H1 (cell line): ENCODE data around the gene C2orf81. TPM values are rescaled to one million over a fixed set of nuclear protein-coding genes. Genes with fewer than 3 reads are reported as not detected.

Source experiments
- CTCF ChIA-PET: fragments of 300-600 bp; sonication (Branson Sonifier 250); formaldehyde crosslinking; loops from one replicate; lab custom pipeline; 2021; ENCODE audit not compliant: partially characterized antibody; lab: Charles Lee
- POLR2A ChIA-PET: fragments of 300-600 bp; sonication (Branson Sonifier 250); formaldehyde crosslinking; loops from one replicate; lab custom pipeline; 2021; ENCODE audit warnings: inconsistent platforms; ENCODE audit not compliant: partially characterized antibody; lab: Charles Lee
- DNase-seq, 2 experiments: peaks; one replicate each; pipeline versions ENCODE4 v3.0.0 to v3.0.0-alpha.2; 2010 to 2022; ENCODE audit warnings: low spot score in 2 of 2, low read depth in 1 of 2, mixed read lengths in 1 of 2
- FAIRE-seq: peaks from 2 replicates; lab custom pipeline; 2011; peaks lifted over from hg19 to GRCh38; lab: Jason Lieb, UNC
- H2AFZ ChIP-seq: 2 replicates; pipeline ENCODE4 v1.8.1; 2012; ENCODE audit warnings: low read length, inconsistent platforms
- H2AK5ac ChIP-seq: 2 replicates; pipeline ENCODE4 v1.6.1; 2013; ENCODE audit warnings: low read depth, low read length
- H2BK120ac ChIP-seq: replicated peaks from 2 replicates; pipeline ENCODE3; 2013; ENCODE audit warnings: low read depth, low read length, inconsistent platforms
- H2BK12ac ChIP-seq: 2 replicates; pipeline ENCODE4 v1.6.1; 2013; ENCODE audit warnings: low read depth, low read length
- H2BK15ac ChIP-seq: 2 replicates; pipeline ENCODE4 v1.6.1; 2013; ENCODE audit warnings: low read length
- H2BK20ac ChIP-seq: 2 replicates; pipeline ENCODE4 v1.6.1; 2013; ENCODE audit warnings: low read length
- H2BK5ac ChIP-seq: 2 replicates; pipeline ENCODE4 v1.6.1; 2013; ENCODE audit warnings: low read depth, low read length
- H3K14ac ChIP-seq: 2 replicates; pipeline ENCODE4 v1.6.1; 2013; ENCODE audit warnings: inconsistent platforms; ENCODE audit not compliant: insufficient read length
- H3K18ac ChIP-seq: 2 replicates; pipeline ENCODE4 v1.6.1; 2013; ENCODE audit warnings: low read length; ENCODE audit errors: extremely low read depth
- H3K23ac ChIP-seq: 2 replicates; pipeline ENCODE4 v1.6.1; 2013; ENCODE audit warnings: inconsistent platforms; ENCODE audit not compliant: insufficient read length
- H3K23me2 ChIP-seq: 2 replicates; pipeline ENCODE4 v1.6.1; 2013; ENCODE audit warnings: low read depth, low read length
- H3K27ac ChIP-seq: 2 replicates; pipeline ENCODE4 v1.6.1; 2011; ENCODE audit warnings: low read depth, low read length, inconsistent platforms
- H3K27me3 ChIP-seq, 4 experiments: replicated peaks in 1 of 4; 1 replicate in 1 of 4; 2 replicates in 3 of 4; pipeline versions ENCODE4 v1.6.1 to v1.8.1; 2011 to 2013; ENCODE audit warnings: low read length in 3 of 4, mild to moderate bottlenecking in 3 of 4, inconsistent platforms in 2 of 4, mixed read lengths in 2 of 4, moderate library complexity in 1 of 4; ENCODE audit not compliant: control insufficient read depth in 3 of 4, insufficient read depth in 3 of 4; ENCODE audit errors: extremely low read depth in 1 of 4
- H3K36me3 ChIP-seq, 4 experiments: 2 replicates each; pipeline versions ENCODE4 v1.6.1 to v1.8.1; 2011 to 2013; ENCODE audit warnings: mild to moderate bottlenecking in 4 of 4, low read length in 3 of 4, moderate library complexity in 2 of 4, control low read depth in 1 of 4, inconsistent platforms in 1 of 4; ENCODE audit not compliant: insufficient read depth in 4 of 4, control insufficient read depth in 2 of 4
- H3K4ac ChIP-seq: replicated peaks from 2 replicates; pipeline ENCODE3; 2013; ENCODE audit warnings: low read length, low read depth, mixed read lengths, inconsistent platforms; ENCODE audit not compliant: insufficient read length
- H3K4me1 ChIP-seq, 4 experiments: replicated peaks in 1 of 4; 1 replicate in 1 of 4; 2 replicates in 3 of 4; pipeline versions ENCODE4 v1.6.1 to v1.8.1; 2011 to 2013; ENCODE audit warnings: low read length in 3 of 4, inconsistent platforms in 2 of 4, mixed read lengths in 1 of 4; ENCODE audit not compliant: insufficient read depth in 4 of 4, control insufficient read depth in 3 of 4
- H3K4me2 ChIP-seq, 2 experiments: 2 replicates each; pipeline versions ENCODE4 v1.6.1 to v1.8.1; 2011 to 2013; ENCODE audit warnings: low read depth in 2 of 2, low read length in 2 of 2, control low read depth in 1 of 2, inconsistent platforms in 1 of 2, mild to moderate bottlenecking in 1 of 2; ENCODE audit not compliant: insufficient read depth in 1 of 2
- H3K4me3 ChIP-seq, 4 experiments: fragments of 200-600, 300-600 bp in 1 of 4; sonication (generic), shearing (Covaris generic), sonication (Bioruptor Twin) in 1 of 4; 2 replicates each; pipeline versions ENCODE4 v1.5.1 to v1.8.1; 2011 to 2016; ENCODE audit warnings: low read length in 4 of 4, low read depth in 3 of 4, control low read depth in 2 of 4, inconsistent platforms in 2 of 4, mild to moderate bottlenecking in 2 of 4, mixed read lengths in 1 of 4, moderate library complexity in 1 of 4; ENCODE audit not compliant: insufficient read depth in 2 of 4; ENCODE audit errors: extremely low read depth in 1 of 4
- H3K56ac ChIP-seq: replicated peaks from 2 replicates; pipeline ENCODE3; 2013; ENCODE audit warnings: low read depth, mild to moderate bottlenecking, mixed read lengths, low read length, inconsistent platforms; ENCODE audit not compliant: insufficient read length
- H3K79me1 ChIP-seq: 2 replicates; pipeline ENCODE4 v1.6.1; 2013; ENCODE audit warnings: low read depth, low read length, control low read depth
- H3K79me2 ChIP-seq, 2 experiments: 2 replicates each; pipeline versions ENCODE4 v1.6.1 to v1.8.1; 2012 to 2013; ENCODE audit warnings: low read length in 2 of 2, mild to moderate bottlenecking in 2 of 2, inconsistent platforms in 1 of 2; ENCODE audit not compliant: insufficient read depth in 2 of 2, control insufficient read depth in 1 of 2
- H3K9ac ChIP-seq, 4 experiments: replicated peaks in 1 of 4; 1 replicate in 1 of 4; 2 replicates in 3 of 4; pipeline versions ENCODE4 v1.6.1 to v1.8.1; 2011 to 2013; ENCODE audit warnings: low read depth in 3 of 4, low read length in 3 of 4, control low read depth in 2 of 4, mild to moderate bottlenecking in 2 of 4, moderate library complexity in 2 of 4, inconsistent platforms in 1 of 4; ENCODE audit errors: extremely low read depth in 1 of 4
- H3K9me3 ChIP-seq, 2 experiments: 2 replicates each; pipeline versions ENCODE4 v1.6.1 to v1.8.1; 2012 to 2013; ENCODE audit warnings: mild to moderate bottlenecking in 2 of 2, moderate library complexity in 2 of 2, control low read depth in 1 of 2, inconsistent platforms in 1 of 2, low read depth in 1 of 2, low read length in 1 of 2, mixed read lengths in 1 of 2; ENCODE audit not compliant: insufficient read depth in 2 of 2
- H4K20me1 ChIP-seq, 2 experiments: replicated peaks in 1 of 2; 2 replicates each; pipeline versions ENCODE3 to v1.8.1; 2011 to 2013; ENCODE audit warnings: inconsistent platforms in 2 of 2, low read length in 2 of 2, mild to moderate bottlenecking in 1 of 2; ENCODE audit not compliant: insufficient read depth in 2 of 2, control insufficient read depth in 1 of 2
- H4K5ac ChIP-seq: 2 replicates; pipeline ENCODE4 v1.6.1; 2013; ENCODE audit warnings: low read length, low read depth, mixed read lengths, inconsistent platforms; ENCODE audit not compliant: insufficient read length
- H4K8ac ChIP-seq: 2 replicates; pipeline ENCODE4 v1.8.0; 2013; ENCODE audit warnings: mild to moderate bottlenecking, moderate library complexity, low read length, inconsistent platforms; ENCODE audit not compliant: insufficient read depth; ENCODE audit errors: extremely low read depth
- H4K91ac ChIP-seq: replicated peaks from 2 replicates; pipeline ENCODE3; 2013; ENCODE audit warnings: low read length, mixed read lengths, inconsistent platforms; ENCODE audit not compliant: insufficient read length
- EZH2 ChIP-seq: fragments of 200-600 bp; sonication (generic); IDR thresholded peaks from 2 replicates; pipeline ENCODE4 v1.7.1; 2012; ENCODE audit warnings: low read depth, mild to moderate bottlenecking, moderate library complexity, low read length, inconsistent platforms; ENCODE audit not compliant: severe bottlenecking
- WGBS, 2 experiments: shearing (Covaris generic) in 1 of 2; methylation state at CpG; one replicate each; pipeline versions ENCODE4 v1.1.6 to v1.1.7; 2013 to 2015; ENCODE audit warnings: low lambda C conversion rate in 2 of 2, mixed read lengths in 2 of 2, inconsistent platforms in 1 of 2, low coverage in 1 of 2, missing lambda C conversion rate in 1 of 2; ENCODE audit not compliant: insufficient replicate concordance in 2 of 2, insufficient coverage in 1 of 2, insufficient read length in 1 of 2; ENCODE audit errors: extremely low coverage in 1 of 2, missing lambda C conversion rate in 1 of 2; 5-methylcytosine and 5-hydroxymethylcytosine counted together
- polyA plus RNA-seq, 7 experiments: library from polyadenylated mRNA; depleted of rRNA in 3 of 7; stranded (reverse) in 5 of 7; unstranded in 2 of 7; fragments of >200 nt in 5 of 7; fragments of 200-250 nt in 2 of 7; gene quantifications; 1 replicate in 5 of 7; 2 replicates in 1 of 7; 4 replicates in 1 of 7; pipeline versions ENCODE4 v1.2.1 to v1.2.3, GENCODE V29; 2011 to 2013; ENCODE audit warnings: missing spikeins in 2 of 7, mixed read lengths in 2 of 7
- total RNA-seq: library from RNA; stranded (reverse); fragmentation: NEBNext Ultra II Directional; extraction: Animal tissue kit (Norgen Biotek cat#: 25700); gene quantifications from 2 replicates; pipeline ENCODE4 v1.2.1, GENCODE V29; 2021

Gene C2orf81
- total and polyA plus RNA-seq, 2 of the 8 experiments (the other 6 are each of a cell fraction or from before 2014, with no cell fraction given) = 1.6 to 3.3 TPM

DNA sequence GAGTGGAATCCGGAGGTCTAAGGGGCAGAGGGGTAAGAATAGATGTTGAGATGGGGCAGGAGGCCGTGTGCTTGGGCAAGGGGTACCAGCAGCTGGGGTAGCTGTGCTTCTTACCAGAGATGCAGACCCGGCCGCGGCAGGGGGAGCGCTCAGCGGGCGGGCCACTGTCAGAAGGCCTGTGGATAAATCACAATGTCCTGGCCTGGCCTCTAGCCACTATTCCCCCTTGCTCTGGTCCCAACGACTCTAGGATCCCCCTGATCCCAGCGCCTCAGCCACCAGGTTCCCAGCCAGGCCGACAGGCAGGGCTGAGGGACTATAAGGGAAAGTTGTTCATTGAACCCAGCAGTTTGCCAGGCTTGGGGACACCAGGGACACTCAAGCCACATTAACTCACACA lies 9.1 kb upstream of the C2orf81 start:
- Histone ChIP-seq H4K5ac (no peak overlapping the region), H4K20me1 (peaks cover 6 to 19% of the 10 kb centered on the region in 2 experiments), H2BK12ac (no peak overlapping the region), H3K36me3 (peaks cover 20 to 69% (median 55%) of the 10 kb centered on the region in 4 experiments), H3K14ac (no peak overlapping the region), H2BK5ac (no peak overlapping the region), H3K4me3 (no peak overlapping the region), H2AFZ (no peak overlapping the region), H4K8ac (no peak overlapping the region), H4K91ac (no peak overlapping the region), H3K79me2 (peaks cover 0 to 12% of the 10 kb centered on the region in 2 experiments; a peak in 2 of 4 replicates), H3K23me2 (no peaks in the 10 kb centered on the region), H3K79me1 (peaks cover 12% of the 10 kb centered on the region), H3K4me2 (no peak overlapping the region), H3K9me3 (no peaks in the 10 kb centered on the region), H2BK120ac (no peak overlapping the region), H2AK5ac (no peak overlapping the region), H3K9ac (no peak overlapping the region), H3K27me3 (no peaks in the 10 kb centered on the region), H2BK20ac (no peak overlapping the region), H3K56ac (no peak overlapping the region), H3K4ac (no peak overlapping the region), H3K4me1 (no peaks in the 10 kb centered on the region), H2BK15ac (no peak overlapping the region), H3K27ac (no peak overlapping the region), H3K18ac (no peak overlapping the region), H3K23ac (no peak overlapping the region)
- 89% methylated on average over 11 of the region's 11 CpGs; no CpG with 5 or more reads in 1 of the 2 experiments for WGBS, 2 experiments
- no peak for TF ChIP-seq EZH2
- FAIRE-seq (no peak), DNase-seq (no peak)
- ChIA-PET POLR2A (interaction anchor here (1.9 to 5.5 kb wide), 3 partner anchors 9 to 10 kb away, joined by 15 to 42 read pairs (median 22); partner anchors contain the start of genes C2orf81, RTKN and WDR54), CTCF (interaction anchor here (1.1 to 2.7 kb wide), 2 partner anchors 13 to 95 kb away, joined by 4 to 9 read pairs; no protein-coding TSS in a partner anchor)
